CD4-positive, alpha-beta T cell treated with Interleukin-4 for 1 hour (primary cell): Measurements from ENCODE around the gene HTR3E.
"Not testable (repeated sequence)": the region's sequence is repeated elsewhere in the genome, so short reads cannot be mapped to it uniquely, and the experiment has no call there.

Experiments
- DNase-seq, 2 donors: peaks; one replicate each; pipeline ENCODE4 v3.0.0-alpha.2; 2020 to 2022

Gene HTR3E, protein sequence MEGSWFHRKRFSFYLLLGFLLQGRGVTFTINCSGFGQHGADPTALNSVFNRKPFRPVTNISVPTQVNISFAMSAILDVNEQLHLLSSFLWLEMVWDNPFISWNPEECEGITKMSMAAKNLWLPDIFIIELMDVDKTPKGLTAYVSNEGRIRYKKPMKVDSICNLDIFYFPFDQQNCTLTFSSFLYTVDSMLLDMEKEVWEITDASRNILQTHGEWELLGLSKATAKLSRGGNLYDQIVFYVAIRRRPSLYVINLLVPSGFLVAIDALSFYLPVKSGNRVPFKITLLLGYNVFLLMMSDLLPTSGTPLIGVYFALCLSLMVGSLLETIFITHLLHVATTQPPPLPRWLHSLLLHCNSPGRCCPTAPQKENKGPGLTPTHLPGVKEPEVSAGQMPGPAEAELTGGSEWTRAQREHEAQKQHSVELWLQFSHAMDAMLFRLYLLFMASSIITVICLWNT

GRCh38 chr3:184096811-184097383 lies at the start of gene HTR3E:
Gene HTR3E (plus strand): TSS chr3:184097064. CDS start chr3:184097530, 466 bp downstream.
- no peak for DNase-seq

GRCh38 chr3:184050217-184050847 lies 46.5 kb upstream of the HTR3E start:
- DNase-seq, result no peak

DNA sequence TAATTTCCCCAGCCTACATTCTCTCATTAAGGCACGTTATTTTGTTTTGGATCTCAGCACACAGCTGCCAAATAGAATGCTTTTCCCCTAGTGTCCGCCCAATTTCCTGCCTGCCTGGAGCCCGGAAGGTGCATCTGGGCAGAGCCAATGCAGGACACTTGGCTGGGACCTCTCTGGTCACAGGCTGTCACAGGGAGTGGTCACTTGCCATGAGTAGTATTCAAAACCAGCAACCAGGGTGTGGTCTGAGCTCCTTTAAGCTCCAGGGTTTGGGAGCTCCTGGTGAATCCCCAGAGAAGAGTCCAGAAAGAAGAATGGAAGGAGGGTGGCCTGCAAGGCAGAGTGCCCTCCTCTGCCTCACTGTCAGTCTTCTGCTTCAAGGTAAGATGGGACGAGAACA lies 44.1 kb upstream of the HTR3E start, which contains the start of gene HTR3C:
TSS of gene HTR3C (plus strand) at position 281 of the 400 bp plus-strand sequence. CDS start at position 315, 34 bp downstream.
- DNase-seq, result no peak

DNA sequence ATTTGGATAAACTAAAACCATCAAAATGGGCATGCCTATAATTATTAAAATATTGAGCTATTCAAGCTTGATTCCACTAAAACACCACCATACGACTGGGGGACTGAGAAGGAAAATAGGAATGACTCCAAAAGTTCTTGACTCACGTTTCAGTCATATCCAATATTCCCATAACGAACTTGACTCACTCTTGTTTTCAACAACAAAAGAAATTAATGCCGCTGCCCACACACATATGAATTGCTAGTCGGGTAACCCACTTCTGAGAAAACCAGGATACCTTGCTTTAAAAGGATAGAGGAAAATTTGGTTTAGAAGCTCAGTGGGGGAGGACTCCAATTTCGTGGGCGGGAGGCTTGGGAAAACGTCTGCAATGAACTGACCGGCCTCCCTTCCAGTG lies 38.8 kb upstream of the HTR3E start:
- DNase-seq, result no peak

DNA sequence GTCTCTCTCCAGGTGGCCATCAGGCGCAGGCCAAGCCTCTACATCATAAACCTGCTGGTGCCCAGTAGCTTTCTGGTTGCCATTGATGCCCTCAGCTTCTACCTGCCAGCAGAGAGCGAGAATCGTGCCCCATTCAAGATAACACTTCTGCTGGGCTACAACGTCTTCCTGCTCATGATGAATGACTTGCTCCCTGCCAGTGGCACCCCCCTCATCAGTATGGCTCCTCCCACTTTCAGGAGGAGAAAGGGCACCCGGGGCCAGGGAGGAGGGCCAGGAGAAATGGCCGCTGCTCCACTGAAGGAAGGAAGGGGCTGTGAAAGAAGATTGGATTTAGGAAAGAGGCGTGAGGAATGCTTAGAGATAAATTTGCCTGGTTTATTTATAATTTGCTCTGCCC lies 37.4 kb upstream of the HTR3E start:
- DNase-seq, result no peak

DNA sequence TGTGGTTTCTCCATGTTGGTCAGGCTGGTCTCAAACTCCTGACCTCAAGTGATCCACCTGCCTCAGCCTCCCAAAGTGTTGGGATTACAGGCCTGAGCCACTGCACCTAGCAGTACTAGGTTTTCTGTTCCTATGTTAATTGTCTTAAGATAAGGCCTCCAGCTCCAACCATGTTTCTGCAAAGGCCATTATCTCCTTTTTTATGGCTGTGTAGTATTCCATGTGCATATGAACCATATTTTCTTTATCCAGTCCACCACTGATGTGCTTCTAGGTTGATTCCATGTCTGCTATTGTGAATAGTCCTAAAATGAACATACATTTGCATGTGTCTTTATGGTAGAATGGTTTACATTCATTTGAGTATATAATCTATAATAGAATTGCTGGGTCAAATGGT lies 34.2 kb upstream of the HTR3E start:
- DNase-seq, result no peak

GRCh38 chr3:184066211-184066610 lies 30.7 kb upstream of the HTR3E start:
- DNase-seq, result no peak

- no peak for DNase-seq
Measured at GRCh38 chr3:184067573-184068055, 29.2 kb upstream of the HTR3E start.

GRCh38 chr3:184068344-184068743 lies 28.5 kb upstream of the HTR3E start:
- DNase-seq, result no peak

- DNase-seq, result not testable (repeated sequence)
Measured at GRCh38 chr3:184071142-184071541, 25.7 kb upstream of the HTR3E start.

DNA sequence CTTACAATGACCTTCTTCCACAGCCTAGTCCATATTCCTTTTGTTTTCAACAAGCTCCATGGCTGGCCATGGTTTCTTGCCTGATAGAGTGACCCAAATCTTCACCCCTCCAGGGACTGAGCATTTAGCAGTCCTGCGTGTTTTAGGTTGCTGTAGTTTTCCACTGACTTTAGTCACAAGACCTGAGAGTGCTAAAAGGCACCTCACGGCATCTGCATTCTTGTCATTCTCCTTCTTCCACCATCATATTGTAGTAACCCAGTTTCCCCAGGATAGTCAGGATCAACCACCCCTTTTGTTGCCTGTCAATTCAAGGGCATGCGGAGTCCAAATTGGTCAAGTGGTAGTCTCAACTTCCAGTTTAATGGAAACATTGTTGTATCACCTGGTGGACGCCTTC lies 23.2 kb upstream of the HTR3E start:
- no peak for DNase-seq

DNA sequence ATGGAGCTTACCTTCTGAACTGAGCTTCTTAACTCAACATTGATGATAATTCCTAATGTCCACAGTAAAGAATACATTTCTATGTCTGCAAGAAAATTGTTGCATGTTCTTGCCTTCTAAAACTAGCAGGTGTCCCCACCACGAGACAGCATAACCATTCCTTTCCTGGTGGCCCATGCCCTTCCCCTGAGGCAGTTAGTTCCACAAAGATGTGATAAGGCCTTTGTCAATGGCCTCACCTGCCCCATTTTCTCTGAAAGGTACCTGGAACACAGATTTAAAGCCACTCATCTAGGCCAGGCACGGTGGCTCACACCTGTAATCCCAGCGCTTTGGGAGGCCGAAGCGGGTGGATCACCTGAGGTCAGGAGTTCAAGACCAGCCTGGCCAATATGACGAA lies 21.0 kb upstream of the HTR3E start:
- no peak for DNase-seq

DNA sequence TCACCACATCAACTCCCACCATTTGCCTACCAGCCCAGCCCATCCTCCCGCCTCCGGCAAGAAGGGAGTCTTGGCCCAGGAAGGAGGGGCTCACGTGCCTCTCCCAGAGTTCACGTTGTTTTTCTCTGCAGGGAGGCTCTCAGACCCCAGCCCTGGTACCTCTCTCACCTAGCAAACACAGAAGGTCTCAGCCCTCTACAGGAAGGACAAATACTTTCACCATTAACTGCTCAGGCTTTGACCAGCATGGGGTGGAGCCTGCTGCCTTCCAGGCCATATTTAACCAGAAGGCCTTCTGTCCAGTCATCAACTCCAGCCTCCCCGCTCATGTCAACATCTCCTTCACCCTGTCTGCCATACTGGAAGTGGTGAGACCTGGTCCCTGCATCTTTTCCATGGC lies 19.0 kb upstream of the HTR3E start:
- no peak for DNase-seq

DNA sequence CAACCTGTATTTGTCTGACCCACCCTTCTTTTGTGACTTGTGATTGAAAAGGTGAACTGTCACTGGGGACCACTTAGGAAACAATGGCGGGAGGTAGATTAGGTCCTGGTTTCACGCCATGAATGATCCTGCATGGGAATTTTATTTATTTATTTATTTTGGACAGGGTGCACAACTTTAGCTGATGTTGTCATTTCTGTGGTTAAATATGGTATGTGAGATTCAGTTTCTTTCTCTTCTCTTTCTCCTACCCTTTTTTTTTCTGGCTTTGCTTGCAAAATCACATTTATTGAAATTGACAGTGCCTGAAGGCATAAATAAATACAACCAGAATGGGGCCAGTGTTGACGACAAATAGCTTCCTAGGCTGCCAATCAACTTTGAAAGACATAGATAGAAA lies 18.0 kb upstream of the HTR3E start:
- no peak for DNase-seq

DNA sequence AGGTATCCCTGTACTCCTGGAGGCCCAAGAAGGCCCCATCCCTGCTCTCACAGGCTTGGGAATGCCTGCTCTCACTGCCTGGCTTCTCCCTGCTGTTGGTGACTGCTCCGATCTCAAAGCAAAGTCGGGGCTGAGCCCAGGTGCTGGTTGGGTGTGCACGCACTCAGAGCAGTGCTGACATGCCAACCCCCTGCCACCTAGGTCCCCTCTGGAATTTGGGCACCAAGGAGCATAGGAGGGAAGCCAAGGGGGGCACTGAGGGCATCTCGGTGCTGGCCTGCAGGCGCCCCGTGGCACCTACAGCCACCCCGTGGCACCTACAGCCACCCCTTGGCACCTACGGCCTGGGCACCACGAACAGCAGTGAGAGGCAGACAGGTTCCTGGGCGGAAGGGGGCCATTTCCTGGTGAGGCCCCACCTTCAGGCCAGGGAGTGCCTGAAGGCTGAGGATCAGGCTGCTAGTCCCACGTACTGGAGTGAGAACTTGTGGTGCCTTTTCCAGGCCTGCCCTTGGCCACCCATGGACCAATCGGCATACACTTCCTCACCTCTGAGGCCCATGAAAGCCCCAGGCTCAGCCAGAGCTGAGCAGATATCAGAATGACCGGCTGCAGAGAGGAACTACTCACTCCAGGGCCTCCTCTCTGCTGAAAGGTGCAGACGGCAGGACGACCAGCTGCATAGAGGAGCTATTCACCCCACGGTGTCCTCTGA lies 15.6 kb upstream of the HTR3E start:
- DNase-seq, result no peak

DNA sequence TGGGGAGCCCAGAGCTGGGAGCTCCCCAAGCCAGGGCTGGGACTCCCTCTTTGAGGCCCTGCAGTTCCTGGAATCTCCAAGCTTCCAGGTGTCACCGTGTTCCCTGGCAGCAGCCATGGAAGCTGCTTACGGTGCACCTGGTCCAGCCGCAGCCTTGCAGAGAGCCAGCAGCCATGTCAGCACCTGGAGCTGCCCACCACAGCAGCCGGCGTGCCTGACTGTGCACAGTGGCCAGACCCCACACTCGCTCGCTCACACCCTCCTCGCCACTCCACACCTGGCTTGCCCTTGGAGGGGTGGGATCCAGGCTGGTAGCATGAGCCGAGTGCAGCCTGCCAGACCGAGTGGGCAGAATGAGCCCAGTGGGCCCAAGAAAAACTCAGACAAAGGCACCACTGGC lies 14.8 kb upstream of the HTR3E start:
- DNase-seq, result no peak

DNA sequence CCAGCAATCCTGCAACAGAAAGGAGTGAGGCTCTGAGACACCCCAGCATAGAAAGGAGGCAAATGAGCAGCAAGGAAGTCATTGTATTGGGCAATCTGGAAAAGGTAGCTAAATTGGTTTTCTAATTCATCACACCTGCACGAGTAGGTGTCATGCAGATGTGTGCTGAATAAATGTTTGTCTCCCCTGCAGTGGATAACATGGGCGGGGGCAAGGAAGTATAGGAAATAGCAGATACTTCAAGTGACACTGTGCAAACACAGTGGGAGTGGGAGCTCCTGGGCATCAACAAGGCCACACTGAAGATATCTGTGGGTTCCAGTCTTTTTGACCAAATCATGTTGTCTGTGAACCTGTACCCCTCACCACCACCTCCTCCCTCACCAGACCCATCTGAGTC lies 14.4 kb upstream of the HTR3E start:
- DNase-seq, result no peak

- DNase-seq, result no peak
Measured at GRCh38 chr3:184085389-184085852, 11.4 kb upstream of the HTR3E start.

- no peak for DNase-seq
Measured at GRCh38 chr3:184092199-184092598, 4.7 kb upstream of the HTR3E start.

- no peak for DNase-seq
Measured at GRCh38 chr3:184097556-184097955, 692 bp downstream of the HTR3E start.

DNA sequence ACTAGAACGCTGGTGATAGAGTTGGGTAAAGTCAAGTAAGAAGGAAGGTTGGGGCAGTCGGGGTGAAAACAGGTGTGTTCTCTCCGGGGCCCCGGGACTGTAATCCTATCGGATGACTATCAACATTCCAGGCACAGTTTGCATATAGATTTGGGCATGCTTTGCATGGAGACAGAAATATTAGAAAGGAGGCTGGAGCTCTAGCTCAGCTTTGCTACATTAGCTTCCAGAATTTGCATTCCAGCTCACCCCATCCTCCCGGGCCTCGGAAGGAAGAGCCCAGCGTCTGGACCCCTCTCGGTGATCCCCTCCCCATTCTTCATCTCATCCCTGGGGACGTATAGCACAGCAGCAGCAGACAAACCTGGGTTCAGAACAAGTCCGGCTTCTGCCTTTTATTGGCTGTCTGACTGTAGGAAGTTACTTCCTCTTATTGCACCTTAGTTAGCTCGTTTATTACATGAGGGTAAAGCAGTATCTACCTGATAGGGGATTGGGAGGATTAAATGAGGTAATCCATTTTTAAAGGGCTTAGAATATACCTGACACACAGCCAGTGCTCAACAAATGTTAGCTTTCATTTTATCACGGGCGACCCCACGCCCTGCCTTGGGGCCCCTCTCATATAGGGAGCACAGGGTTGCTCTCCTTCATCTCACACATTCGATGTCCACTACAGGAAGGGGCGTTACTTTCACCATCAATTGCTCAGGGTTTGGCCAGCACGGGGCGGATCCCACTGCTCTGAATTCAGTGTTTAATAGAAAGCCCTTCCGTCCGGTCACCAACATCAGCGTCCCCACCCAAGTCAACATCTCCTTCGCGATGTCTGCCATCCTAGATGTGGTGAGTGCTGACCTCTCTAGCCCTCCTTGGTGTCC lies 3.2 kb downstream of the HTR3E start:
- DNase-seq, result no peak

DNA sequence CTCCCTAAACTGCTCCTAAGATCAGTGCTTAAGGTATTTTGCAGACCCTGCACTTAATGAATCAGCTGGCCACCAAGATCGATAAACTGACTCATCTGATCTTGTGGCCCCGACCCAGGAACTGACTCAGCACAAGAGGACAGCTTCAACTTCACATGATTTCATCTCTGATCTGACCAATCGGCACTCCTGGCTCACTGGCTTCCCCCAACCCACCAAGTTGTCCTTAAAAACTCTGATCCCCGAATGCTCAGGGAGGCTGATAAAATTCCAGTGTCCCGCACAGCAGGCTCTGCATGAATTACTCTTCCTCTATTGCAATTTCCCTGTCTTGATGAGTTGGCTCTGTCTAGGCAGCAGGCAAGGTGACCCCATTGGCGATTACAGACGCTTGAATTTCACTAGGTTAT lies 13.5 kb downstream of the HTR3E start:
- no peak for DNase-seq
